Measurements from ENCODE around the gene SLC16A1.

The SLC16A1 gene

DNA sequence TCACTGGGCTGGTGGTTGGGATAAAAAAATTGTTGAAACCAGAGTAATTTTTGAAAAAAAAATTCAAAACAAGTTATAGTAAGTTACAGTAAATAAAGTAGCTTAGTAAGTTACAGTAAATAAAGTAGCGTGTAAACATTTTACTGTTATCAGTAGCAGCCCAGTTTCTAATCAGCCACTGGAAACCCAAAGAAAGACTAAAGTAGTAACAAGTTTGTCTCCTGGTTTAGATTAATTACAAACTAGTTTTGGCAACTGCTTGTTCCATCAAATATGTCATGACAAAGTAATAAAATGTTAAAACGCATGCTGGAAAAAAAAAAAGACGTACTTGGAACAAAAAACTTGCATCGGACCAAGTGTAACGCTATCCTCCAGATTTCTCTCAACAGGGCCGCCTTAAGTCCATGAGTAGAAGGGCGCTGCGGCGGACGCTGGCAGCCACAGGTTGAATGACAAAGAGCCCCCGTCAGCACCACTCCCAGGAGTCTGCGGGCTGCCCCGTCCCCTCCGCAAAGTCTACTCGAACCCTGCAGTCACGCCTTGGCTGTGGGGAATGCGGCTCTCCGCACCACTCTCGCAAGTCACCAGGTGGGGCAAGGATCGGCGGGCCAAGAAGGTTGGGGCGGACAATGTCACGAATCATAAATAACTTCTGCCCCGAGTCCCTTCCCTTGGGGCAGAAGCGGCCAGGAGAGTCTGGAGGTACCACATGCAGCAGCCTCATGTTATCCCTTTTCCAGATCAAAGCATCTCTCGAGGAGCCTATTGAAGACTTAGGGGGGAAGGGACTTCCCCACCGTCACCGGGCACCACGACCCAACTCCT lies 837 bp downstream of the SLC16A1 start:
- peak; percentile 11 for DNase-seq (ENCODE audit: insufficient read length, low spot score)
- TF ChIP-seq PAX5 (IDR thresholded peaks at IDR 0.05; ENCODE audit: insufficient read depth, low read length, severe bottlenecking): no peak
- no peak for TF ChIP-seq POU2F2 (IDR thresholded peaks at IDR 0.05; ENCODE audit: low read depth, low read length)
- no peak; the same call in 1 of the 2 replicates for TF ChIP-seq POLR2A (IDR thresholded peaks at IDR 0.05; ENCODE audit: low read depth, low read length)
- TF ChIP-seq POLR2AphosphoS5 (IDR thresholded peaks at IDR 0.05; ENCODE audit: low read depth, low read length): no peak; the same call in 1 of the 2 replicates
- TF ChIP-seq SPI1 (IDR thresholded peaks at IDR 0.05; ENCODE audit: low read depth, low read length): no peak
- TF ChIP-seq TAF1 (IDR thresholded peaks at IDR 0.05; ENCODE audit: low read depth, low read length): no peak
- peak; percentile 47 for FAIRE-seq

DNA sequence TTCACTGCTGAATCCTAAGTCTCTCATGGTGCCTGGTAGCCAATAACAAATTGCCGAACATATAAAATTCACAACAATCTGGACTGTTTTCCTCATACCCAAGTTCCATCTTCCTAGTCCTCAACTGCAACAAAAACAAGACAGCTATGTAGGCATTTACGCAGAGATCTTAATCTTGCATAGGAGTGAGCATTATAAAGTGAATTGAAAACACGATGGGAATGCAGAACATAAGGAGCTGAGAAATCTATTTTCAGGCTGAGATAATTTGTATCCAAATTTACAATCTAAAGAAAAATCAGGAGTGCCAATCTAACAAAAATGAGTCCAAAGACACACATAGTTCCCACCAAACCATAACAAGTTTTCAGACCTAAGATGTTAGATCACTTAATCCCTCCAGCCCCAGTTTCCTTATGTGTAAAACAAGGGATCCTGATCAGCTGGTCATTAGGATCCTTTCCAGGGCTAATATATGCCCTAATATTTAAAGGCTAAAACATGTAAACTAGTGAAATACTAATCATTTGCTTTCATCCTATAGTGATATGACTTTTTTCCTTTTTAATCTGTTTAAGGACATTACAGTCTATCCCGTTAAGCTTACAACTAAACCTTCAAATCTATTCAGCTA lies 1.9 kb downstream of the SLC16A1 start:
- TF ChIP-seq POU2F2 (IDR thresholded peaks at IDR 0.05; ENCODE audit: low read depth, low read length) (no peak), POLR2AphosphoS5 (IDR thresholded peaks at IDR 0.05; ENCODE audit: low read depth, low read length) (no peak), SPI1 (IDR thresholded peaks at IDR 0.05; ENCODE audit: low read depth, low read length) (no peak), PAX5 (IDR thresholded peaks at IDR 0.05; ENCODE audit: insufficient read depth, low read length, severe bottlenecking) (no peak), TAF1 (IDR thresholded peaks at IDR 0.05; ENCODE audit: low read depth, low read length) (no peak), POLR2A (IDR thresholded peaks at IDR 0.05; ENCODE audit: low read depth, low read length) (no peak)
- DNase-seq (ENCODE audit: insufficient read length, low spot score) (no peak), FAIRE-seq (no peak)

DNA sequence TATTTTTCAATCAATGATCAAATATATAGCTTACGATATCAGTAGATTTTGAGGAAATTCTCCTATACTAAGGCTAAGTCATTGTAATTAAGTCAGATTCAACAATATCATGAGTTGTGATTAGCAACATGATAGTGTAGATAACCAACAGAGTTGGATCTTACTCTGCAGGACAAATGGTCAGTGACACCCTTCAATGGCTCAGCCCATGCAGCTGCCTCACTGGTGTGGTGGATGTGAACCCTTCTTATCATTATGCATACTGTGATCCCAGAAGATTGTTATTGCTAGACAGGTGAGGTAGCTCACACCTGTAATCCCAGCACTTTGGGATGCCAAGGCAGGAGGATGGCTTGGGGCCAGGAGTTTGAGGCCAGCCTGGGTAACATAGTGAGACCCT lies 5.6 kb downstream of the SLC16A1 start:
- peak; percentile 23 for FAIRE-seq
- TF ChIP-seq PAX5 (IDR thresholded peaks at IDR 0.05; ENCODE audit: insufficient read depth, low read length, severe bottlenecking) (no peak), POLR2A (IDR thresholded peaks at IDR 0.05; ENCODE audit: low read depth, low read length) (no peak), POLR2AphosphoS5 (IDR thresholded peaks at IDR 0.05; ENCODE audit: low read depth, low read length) (no peak), SPI1 (IDR thresholded peaks at IDR 0.05; ENCODE audit: low read depth, low read length) (no peak), POU2F2 (IDR thresholded peaks at IDR 0.05; ENCODE audit: low read depth, low read length) (no peak), TAF1 (IDR thresholded peaks at IDR 0.05; ENCODE audit: low read depth, low read length) (no peak)
- no peak for DNase-seq (ENCODE audit: insufficient read length, low spot score)

DNA sequence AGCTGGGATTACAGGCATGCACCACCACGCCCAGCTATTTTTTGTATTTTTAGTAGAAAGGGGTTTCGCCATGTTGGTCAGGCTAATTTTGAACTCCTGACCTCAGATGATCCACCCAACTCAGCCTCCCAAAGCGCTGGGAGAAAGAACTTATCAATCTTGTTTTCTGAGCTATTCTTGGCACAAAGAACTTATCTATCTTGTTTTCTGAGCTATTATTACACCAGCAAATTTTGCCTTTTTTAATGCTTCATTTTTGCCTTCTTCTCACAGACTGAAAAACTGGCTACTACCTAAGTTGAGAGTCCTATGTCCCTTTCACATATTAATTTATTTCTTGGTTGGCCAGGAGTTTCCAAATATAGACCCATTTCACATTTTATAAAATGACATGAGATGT lies 9.3 kb downstream of the SLC16A1 start:
- no peak for DNase-seq (ENCODE audit: insufficient read length, low spot score)
- FAIRE-seq: no peak
- TF ChIP-seq POU2F2 (IDR thresholded peaks at IDR 0.05; ENCODE audit: low read depth, low read length): no peak
- TF ChIP-seq SPI1 (IDR thresholded peaks at IDR 0.05; ENCODE audit: low read depth, low read length): no peak
- no peak for TF ChIP-seq POLR2A (IDR thresholded peaks at IDR 0.05; ENCODE audit: low read depth, low read length)
- no peak for TF ChIP-seq TAF1 (IDR thresholded peaks at IDR 0.05; ENCODE audit: low read depth, low read length)
- no peak for TF ChIP-seq PAX5 (IDR thresholded peaks at IDR 0.05; ENCODE audit: insufficient read depth, low read length, severe bottlenecking)
- TF ChIP-seq POLR2AphosphoS5 (IDR thresholded peaks at IDR 0.05; ENCODE audit: low read depth, low read length): no peak

DNA sequence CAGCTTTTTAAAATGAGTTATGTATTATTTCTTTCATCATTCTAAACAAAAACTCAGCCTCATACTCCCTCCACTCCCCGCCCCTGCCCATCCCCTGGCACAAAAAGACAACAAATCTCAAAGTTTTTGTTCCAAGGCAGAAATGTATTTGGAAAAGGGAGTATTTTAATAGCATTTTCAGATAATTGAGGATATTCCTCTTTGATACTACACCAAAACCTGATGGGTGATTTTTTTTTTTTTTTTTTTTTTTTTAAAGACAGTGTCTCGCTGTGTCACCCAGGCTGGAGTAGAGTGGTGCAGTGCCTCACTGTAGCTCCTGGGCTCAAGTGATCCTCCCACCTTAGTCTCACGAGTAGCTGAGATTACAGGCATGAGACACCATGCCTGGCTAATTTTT lies 16.2 kb downstream of the SLC16A1 start:
- TF ChIP-seq PAX5 (IDR thresholded peaks at IDR 0.05; ENCODE audit: insufficient read depth, low read length, severe bottlenecking): no peak
- no peak for TF ChIP-seq SPI1 (IDR thresholded peaks at IDR 0.05; ENCODE audit: low read depth, low read length)
- TF ChIP-seq POLR2AphosphoS5 (IDR thresholded peaks at IDR 0.05; ENCODE audit: low read depth, low read length): no peak
- FAIRE-seq (no peak), DNase-seq (ENCODE audit: insufficient read length, low spot score) (no peak)

DNA sequence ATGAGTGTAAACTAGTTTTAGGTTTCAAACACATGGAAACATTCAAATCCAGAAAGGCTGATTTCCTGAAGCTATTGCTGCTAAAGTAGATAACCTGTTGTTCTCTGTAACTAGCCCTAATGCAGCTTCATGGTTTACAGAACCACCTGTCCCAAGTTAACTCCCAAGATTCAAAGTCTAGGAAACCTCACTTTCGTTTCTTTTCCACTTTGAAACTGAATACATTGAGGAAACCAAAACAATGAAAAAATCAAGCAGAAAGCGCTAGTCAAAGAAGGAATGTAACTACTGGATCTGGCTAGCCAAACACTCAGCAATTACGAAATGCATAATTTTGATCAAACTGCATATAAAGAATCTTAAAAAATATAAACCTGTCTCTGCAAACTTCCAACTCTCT lies 17.8 kb downstream of the SLC16A1 start:
- TF ChIP-seq TAF1 (IDR thresholded peaks at IDR 0.05; ENCODE audit: low read depth, low read length): no peak
- TF ChIP-seq SPI1 (IDR thresholded peaks at IDR 0.05; ENCODE audit: low read depth, low read length): no peak
- no peak for TF ChIP-seq POU2F2 (IDR thresholded peaks at IDR 0.05; ENCODE audit: low read depth, low read length)
- no peak for TF ChIP-seq POLR2AphosphoS5 (IDR thresholded peaks at IDR 0.05; ENCODE audit: low read depth, low read length)
- no peak for TF ChIP-seq POLR2A (IDR thresholded peaks at IDR 0.05; ENCODE audit: low read depth, low read length)
- no peak for TF ChIP-seq PAX5 (IDR thresholded peaks at IDR 0.05; ENCODE audit: insufficient read depth, low read length, severe bottlenecking)
- no peak for FAIRE-seq
- DNase-seq (ENCODE audit: insufficient read length, low spot score): no peak

DNA sequence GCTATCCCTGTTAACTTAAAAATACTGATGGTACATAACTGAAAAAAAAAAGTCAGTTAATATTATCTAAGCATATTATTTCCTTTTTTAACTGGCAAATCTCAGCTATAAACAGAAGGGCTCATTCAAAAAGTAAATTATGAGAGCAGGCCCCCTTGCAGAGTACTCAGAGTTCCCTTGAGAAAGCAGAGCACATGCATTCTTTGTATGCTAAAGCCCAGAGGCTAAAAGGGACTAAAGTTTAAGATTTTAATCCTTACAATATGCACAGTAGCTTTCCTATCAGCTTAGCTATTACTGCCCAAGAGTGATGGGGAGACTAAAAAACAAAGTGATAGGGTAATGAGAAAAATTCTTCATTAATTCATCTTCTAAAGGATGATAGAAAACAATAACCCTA lies 18.5 kb downstream of the SLC16A1 start:
- DNase-seq (ENCODE audit: insufficient read length, low spot score) (no peak), FAIRE-seq (no peak)
- no peak for TF ChIP-seq SPI1 (IDR thresholded peaks at IDR 0.05; ENCODE audit: low read depth, low read length)
- no peak for TF ChIP-seq POLR2AphosphoS5 (IDR thresholded peaks at IDR 0.05; ENCODE audit: low read depth, low read length)
- no peak for TF ChIP-seq POLR2A (IDR thresholded peaks at IDR 0.05; ENCODE audit: low read depth, low read length)
- no peak for TF ChIP-seq PAX5 (IDR thresholded peaks at IDR 0.05; ENCODE audit: insufficient read depth, low read length, severe bottlenecking)

DNA sequence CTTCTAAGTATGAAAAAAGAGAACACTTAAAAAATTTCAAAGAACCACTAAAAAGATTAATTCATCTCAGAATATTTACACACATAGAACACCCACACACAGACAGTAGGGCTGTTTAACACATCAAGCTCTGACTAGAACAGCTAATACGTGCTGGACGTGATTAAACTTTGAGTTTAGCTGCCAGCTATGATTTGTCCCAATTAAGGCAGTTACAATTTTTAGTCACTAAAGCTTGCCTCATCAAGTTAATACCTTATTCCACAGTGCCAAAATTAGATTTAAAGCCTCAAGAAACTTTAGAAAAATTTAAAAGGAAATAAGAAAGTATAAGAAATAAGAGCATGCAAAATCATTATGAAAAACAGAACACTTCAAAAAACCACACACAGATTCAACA lies 18.9 kb downstream of the SLC16A1 start:
- TF ChIP-seq POLR2AphosphoS5 (IDR thresholded peaks at IDR 0.05; ENCODE audit: low read depth, low read length) (no peak), SPI1 (IDR thresholded peaks at IDR 0.05; ENCODE audit: low read depth, low read length) (no peak)
- FAIRE-seq (no peak), DNase-seq (ENCODE audit: insufficient read length, low spot score) (no peak)

DNA sequence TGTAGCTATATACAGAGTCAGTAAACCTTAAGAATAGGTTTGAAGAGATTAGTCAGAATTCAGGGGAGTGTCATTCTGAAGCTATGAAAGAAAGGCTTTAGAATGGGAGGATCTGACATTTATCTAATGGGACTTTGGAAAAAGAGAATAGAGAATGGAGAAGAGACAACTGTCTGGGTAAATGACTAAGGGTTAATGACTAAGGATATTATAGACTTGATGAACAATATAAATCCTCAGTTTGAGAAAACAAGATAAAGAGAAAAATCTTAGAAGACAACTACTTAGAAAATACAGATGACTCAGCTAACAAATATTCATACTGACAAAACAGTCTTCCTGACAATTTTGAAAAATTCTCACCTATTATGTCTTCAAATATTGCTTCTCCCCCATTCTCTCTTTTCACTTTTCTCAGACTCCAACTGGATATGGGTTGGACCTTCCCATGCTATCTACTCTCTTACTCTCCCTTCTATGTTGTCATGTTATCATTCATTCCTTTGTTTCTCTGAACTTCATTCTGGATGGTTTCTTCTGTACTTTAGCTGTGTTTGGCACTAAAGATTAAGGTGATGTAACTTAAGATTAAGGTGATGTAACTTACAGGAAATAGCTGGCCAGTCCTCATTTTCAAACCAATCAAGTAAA lies 20.4 kb downstream of the SLC16A1 start:
- TF ChIP-seq SPI1 (IDR thresholded peaks at IDR 0.05; ENCODE audit: low read depth, low read length) (no peak), PAX5 (IDR thresholded peaks at IDR 0.05; ENCODE audit: insufficient read depth, low read length, severe bottlenecking) (no peak), POLR2A (IDR thresholded peaks at IDR 0.05; ENCODE audit: low read depth, low read length) (no peak), TAF1 (IDR thresholded peaks at IDR 0.05; ENCODE audit: low read depth, low read length) (no peak), POLR2AphosphoS5 (IDR thresholded peaks at IDR 0.05; ENCODE audit: low read depth, low read length) (no peak), POU2F2 (IDR thresholded peaks at IDR 0.05; ENCODE audit: low read depth, low read length) (no peak)
- DNase-seq (ENCODE audit: insufficient read length, low spot score) (no peak), FAIRE-seq (no peak)

Measured in GM12891 (cell line).